SKM-1 (cell line): Measurements from ENCODE around the gene SH3BGRL3.
"Not testable (repeated sequence)": the region's sequence is repeated elsewhere in the genome, so short reads cannot be mapped to it uniquely, and the experiment has no call there.

Source experiments
- DNase-seq: peaks from one replicate; lab custom pipeline; 2025; ENCODE audit not compliant: unreplicated experiment; lab: John Stamatoyannopoulos, UW

The SH3BGRL3 gene

GRCh38 chr1:26279456-26280332, at the start of gene SH3BGRL3:
SH3BGRL3 (plus strand) TSS chr1:26280086; CDS start chr1:26280156, 70 bp downstream.
- peak; percentile 77 for DNase-seq

GRCh38 chr1:26230682-26231081, 49.2 kb upstream of the SH3BGRL3 start:
- DNase-seq, result not testable (repeated sequence)

GRCh38 chr1:26233903-26234643, 45.8 kb upstream of the SH3BGRL3 start, which contains the start of gene CEP85:
CEP85 (plus strand) TSS chr1:26234200; CDS start chr1:26239784, 5,584 bp downstream.
- peak; percentile 98 for DNase-seq

- no peak for DNase-seq
Measured at GRCh38 chr1:26234644-26235370, 45.1 kb upstream of the SH3BGRL3 start.

- peak; percentile 35 for DNase-seq
Measured at GRCh38 chr1:26237230-26237966, 42.5 kb upstream of the SH3BGRL3 start.

- DNase-seq, result no peak
Measured at GRCh38 chr1:26239936-26240335, 40.0 kb upstream of the SH3BGRL3 start.

GRCh38 chr1:26252718-26253117, 27.2 kb upstream of the SH3BGRL3 start:
- DNase-seq, result no peak

- DNase-seq, result no peak
Measured at GRCh38 chr1:26254404-26254803, 25.5 kb upstream of the SH3BGRL3 start.

GRCh38 chr1:26257222-26257621, 22.7 kb upstream of the SH3BGRL3 start:
- no peak for DNase-seq

- DNase-seq, result no peak
Measured at GRCh38 chr1:26259005-26259404, 20.9 kb upstream of the SH3BGRL3 start.

- DNase-seq, result peak; percentile 89
Measured at GRCh38 chr1:26259578-26259977, 20.3 kb upstream of the SH3BGRL3 start.

GRCh38 chr1:26263212-26263611, 16.7 kb upstream of the SH3BGRL3 start:
- DNase-seq, result no peak

GRCh38 chr1:26265405-26265804, 14.5 kb upstream of the SH3BGRL3 start:
- no peak for DNase-seq

GRCh38 chr1:26268290-26269197, 11.3 kb upstream of the SH3BGRL3 start:
- DNase-seq, result no peak

GRCh38 chr1:26269198-26269550, 10.7 kb upstream of the SH3BGRL3 start:
- no peak for DNase-seq

GRCh38 chr1:26274801-26275425, 5.0 kb upstream of the SH3BGRL3 start:
- DNase-seq, result peak; percentile 83

- DNase-seq, result peak; percentile 85
Measured at GRCh38 chr1:26275580-26276431, 4.1 kb upstream of the SH3BGRL3 start.

- DNase-seq, result no peak
Measured at GRCh38 chr1:26276432-26276838, 3.5 kb upstream of the SH3BGRL3 start.
